Osteoblast (primary cell): ENCODE data around the gene LRRC39. TPM values are rescaled to one million over a fixed set of nuclear protein-coding genes. Genes with fewer than 3 reads are reported as not detected.

Experiments used
- DNase-seq: peaks from one replicate; pipeline ENCODE4 v3.0.0; 2011; ENCODE audit warnings: low spot score, mixed read lengths; ENCODE audit not compliant: insufficient read length; ENCODE audit errors: missing footprints
- H2AFZ ChIP-seq: 2 replicates; pipeline ENCODE4 v1.6.0; 2011; ENCODE audit warnings: mild to moderate bottlenecking, low read length
- H3K27ac ChIP-seq: 2 replicates; pipeline ENCODE4 v1.5.1; 2011; ENCODE audit warnings: mild to moderate bottlenecking, low read depth, low read length, moderate library complexity
- H3K27me3 ChIP-seq: 2 replicates; pipeline ENCODE4 v1.6.0; 2012; ENCODE audit warnings: mild to moderate bottlenecking, control low read depth, inconsistent platforms, low read length, moderate library complexity; ENCODE audit not compliant: insufficient read depth
- H3K36me3 ChIP-seq: 2 replicates; pipeline ENCODE4 v1.5.1; 2011; ENCODE audit warnings: mild to moderate bottlenecking, low read length, control low read depth, moderate library complexity; ENCODE audit not compliant: insufficient read depth
- H3K4me1 ChIP-seq: 2 replicates; pipeline ENCODE4 v1.5.1; 2011; ENCODE audit warnings: mild to moderate bottlenecking, low read length, control low read depth, moderate library complexity; ENCODE audit not compliant: insufficient read depth
- H3K4me2 ChIP-seq: 2 replicates; pipeline ENCODE4 v1.6.0; 2011; ENCODE audit warnings: mild to moderate bottlenecking, low read length; ENCODE audit not compliant: insufficient read depth
- H3K4me3 ChIP-seq: fragments of 200-600 bp; sonication (generic); 3 replicates; pipeline ENCODE4 v1.5.1; 2012; ENCODE audit warnings: mild to moderate bottlenecking, low read length, inconsistent platforms; ENCODE audit not compliant: insufficient read depth
- H3K79me2 ChIP-seq: 2 replicates; pipeline ENCODE4 v1.6.0; 2012; ENCODE audit warnings: mild to moderate bottlenecking, low read length, control low read depth, inconsistent platforms; ENCODE audit not compliant: insufficient read depth
- H3K9me3 ChIP-seq: 2 replicates; pipeline ENCODE4 v1.5.1; 2011; ENCODE audit warnings: low read depth, low read length, control low read depth
- H4K20me1 ChIP-seq: 2 replicates; pipeline ENCODE4 v1.6.0; 2012; ENCODE audit warnings: mild to moderate bottlenecking, low read length, control low read depth; ENCODE audit not compliant: insufficient read depth
- small RNA-seq: library from RNA; depleted of rRNA; stranded (forward); fragments of <200 nt; gene quantifications from one replicate; pipeline ENCODE3, GENCODE V24; 2012
- total RNA-seq: library from RNA; depleted of rRNA; stranded (reverse); fragments of >200 nt; gene quantifications from 2 replicates; pipeline ENCODE4 v1.2.3, GENCODE V29; 2012
- TF ChIP-seq, protein P1 (sequence below): IDR thresholded peaks from 2 replicates; pipeline ENCODE4 v1.5.1; 2011; ENCODE audit warnings: mild to moderate bottlenecking, low read depth, low read length, moderate library complexity; ENCODE audit errors: extremely low read depth

The LRRC39 gene
- total RNA-seq, 1 donor, result 0.36 TPM

DNA sequence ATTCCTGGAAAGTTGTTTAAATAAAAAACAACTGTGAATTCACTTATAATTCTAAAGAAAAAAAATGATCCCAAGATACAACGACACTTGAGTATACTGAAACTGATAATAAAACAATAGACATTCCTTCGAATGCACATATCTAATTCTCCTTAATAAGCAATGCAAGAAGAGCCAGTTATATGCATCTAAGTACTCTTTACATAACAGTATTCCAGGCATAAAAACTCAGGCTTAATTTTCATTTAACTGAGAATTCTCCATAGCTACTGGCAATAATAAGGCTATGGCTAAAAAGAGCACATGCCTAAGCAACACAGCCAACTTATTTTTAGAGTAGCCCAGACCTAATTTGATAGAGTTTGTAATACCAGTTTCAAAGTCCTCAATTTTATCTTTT is 76.5 kb downstream of the LRRC39 start:
- TF ChIP-seq, protein P1, sequence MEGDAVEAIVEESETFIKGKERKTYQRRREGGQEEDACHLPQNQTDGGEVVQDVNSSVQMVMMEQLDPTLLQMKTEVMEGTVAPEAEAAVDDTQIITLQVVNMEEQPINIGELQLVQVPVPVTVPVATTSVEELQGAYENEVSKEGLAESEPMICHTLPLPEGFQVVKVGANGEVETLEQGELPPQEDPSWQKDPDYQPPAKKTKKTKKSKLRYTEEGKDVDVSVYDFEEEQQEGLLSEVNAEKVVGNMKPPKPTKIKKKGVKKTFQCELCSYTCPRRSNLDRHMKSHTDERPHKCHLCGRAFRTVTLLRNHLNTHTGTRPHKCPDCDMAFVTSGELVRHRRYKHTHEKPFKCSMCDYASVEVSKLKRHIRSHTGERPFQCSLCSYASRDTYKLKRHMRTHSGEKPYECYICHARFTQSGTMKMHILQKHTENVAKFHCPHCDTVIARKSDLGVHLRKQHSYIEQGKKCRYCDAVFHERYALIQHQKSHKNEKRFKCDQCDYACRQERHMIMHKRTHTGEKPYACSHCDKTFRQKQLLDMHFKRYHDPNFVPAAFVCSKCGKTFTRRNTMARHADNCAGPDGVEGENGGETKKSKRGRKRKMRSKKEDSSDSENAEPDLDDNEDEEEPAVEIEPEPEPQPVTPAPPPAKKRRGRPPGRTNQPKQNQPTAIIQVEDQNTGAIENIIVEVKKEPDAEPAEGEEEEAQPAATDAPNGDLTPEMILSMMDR, result no peak
- no peak overlapping the region for H3K27ac ChIP-seq
- H3K4me3 ChIP-seq, result no peak overlapping the region
- H4K20me1 ChIP-seq, result no peaks in the 10 kb centered on the region
- no peak overlapping the region for H3K4me2 ChIP-seq
- H3K79me2 ChIP-seq, result no peaks in the 10 kb centered on the region
- peak; percentile 17 for DNase-seq
- no peaks in the 10 kb centered on the region for H3K9me3 ChIP-seq
- peaks cover 6% of the 10 kb centered on the region for H3K4me1 ChIP-seq
- H3K27me3 ChIP-seq, result no peaks in the 10 kb centered on the region
- no peak overlapping the region for H2AFZ ChIP-seq
- H3K36me3 ChIP-seq, result peaks cover 8% of the 10 kb centered on the region

DNA sequence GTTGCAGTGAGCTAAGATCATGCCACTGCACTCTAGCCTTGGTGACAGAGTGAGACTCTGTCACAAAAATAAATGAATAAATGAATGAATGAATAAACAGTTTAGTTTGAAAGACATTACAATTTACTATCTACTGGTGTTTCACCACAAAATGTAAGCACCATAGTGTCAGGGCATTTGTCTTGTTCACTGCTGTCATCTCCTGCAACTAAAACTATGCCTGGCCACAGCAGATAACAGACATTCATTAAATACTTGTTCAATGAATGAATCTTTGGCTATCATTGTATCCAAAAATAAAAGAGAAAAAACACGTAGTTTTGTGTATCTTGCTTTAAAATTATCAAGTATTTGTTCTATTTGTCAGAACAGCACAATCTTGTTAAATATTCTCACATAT is 77.9 kb downstream of the LRRC39 start:
- Histone ChIP-seq H3K9me3 (no peaks in the 10 kb centered on the region), H4K20me1 (no peaks in the 10 kb centered on the region), H3K27me3 (no peaks in the 10 kb centered on the region), H3K36me3 (peaks cover 8% of the 10 kb centered on the region), H3K79me2 (no peaks in the 10 kb centered on the region), H3K4me1 (peaks cover 6% of the 10 kb centered on the region), H3K27ac (no peak overlapping the region), H3K4me3 (no peak overlapping the region), H2AFZ (no peak overlapping the region), H3K4me2 (no peak overlapping the region)
- DNase-seq, result no peak
- TF ChIP-seq, protein P1, result no peak

Small RNAs within 50 kb of the gene (small RNA-seq; reads per million reads assigned to genes)
- gene AC093019.1, result not detected
- not detected for gene RPL23AP90

Other genes with a start within 250 kb of the LRRC39 start
- gene SLC35A3, start 208.3 kb downstream of the LRRC39 start, total RNA-seq, result 24.6 and 28.3 TPM in 2 replicates
- 2.1 and 2.5 TPM in 2 replicates for gene SASS6, start 45.3 kb downstream of the LRRC39 start, total RNA-seq
- gene TRMT13, start 45.1 kb downstream of the LRRC39 start, total RNA-seq, result 9.7 and 10.9 TPM in 2 replicates
- 6.9 and 8.0 TPM in 2 replicates for gene DBT, start 71.6 kb upstream of the LRRC39 start, total RNA-seq
- 31.2 and 38.7 TPM in 2 replicates for gene RTCA, start 88.0 kb upstream of the LRRC39 start, total RNA-seq
- 6.5 and 6.9 TPM in 2 replicates for gene CDC14A, start 174.2 kb upstream of the LRRC39 start, total RNA-seq